IPS-20b (cell line): ENCODE data around the gene STK39.

Source experiments
- H3K27ac ChIP-seq: one replicate; pipeline ENCODE4 v1.5.1; 2013; ENCODE audit warnings: low read length
- H3K27me3 ChIP-seq: 2 replicates; pipeline ENCODE4 v1.6.1; 2013; ENCODE audit warnings: mild to moderate bottlenecking, low read length, inconsistent platforms; ENCODE audit not compliant: insufficient read depth
- H3K36me3 ChIP-seq: 2 replicates; pipeline ENCODE4 v1.6.1; 2013; ENCODE audit warnings: low read depth, mild to moderate bottlenecking, inconsistent platforms, low read length, moderate library complexity; ENCODE audit not compliant: insufficient read depth
- H3K4me1 ChIP-seq: 2 replicates; pipeline ENCODE4 v1.6.1; 2013; ENCODE audit warnings: mild to moderate bottlenecking, control low read depth, inconsistent platforms, low read length, moderate library complexity; ENCODE audit not compliant: insufficient read depth
- H3K4me3 ChIP-seq: 2 replicates; pipeline ENCODE4 v1.5.1; 2013; ENCODE audit warnings: mild to moderate bottlenecking, low read length, inconsistent platforms
- H3K9ac ChIP-seq: 2 replicates; pipeline ENCODE4 v1.6.1; 2013; ENCODE audit warnings: low read depth, mild to moderate bottlenecking, inconsistent platforms, low read length, moderate library complexity
- H3K9me3 ChIP-seq: 2 replicates; pipeline ENCODE4 v1.6.1; 2013; ENCODE audit warnings: mild to moderate bottlenecking, low read depth, low read length, inconsistent platforms; ENCODE audit not compliant: insufficient read depth

STK39 gene

GRCh38 chr2:168114040-168114439 is 133.4 kb downstream of the STK39 start:
- H3K4me1 ChIP-seq = peaks cover 14% of the 10 kb centered on the region; the same call in 1 of the 2 replicates
- no peaks in the 10 kb centered on the region for H3K27me3 ChIP-seq
- no peak overlapping the region for H3K4me3 ChIP-seq
- H3K36me3 ChIP-seq = no peaks in the 10 kb centered on the region
- no peak overlapping the region for H3K9ac ChIP-seq
- no peak overlapping the region for H3K27ac ChIP-seq
- H3K9me3 ChIP-seq = no peaks in the 10 kb centered on the region

GRCh38 chr2:168107322-168107721 is 140.1 kb downstream of the STK39 start:
- Histone ChIP-seq H3K27ac (no peak overlapping the region), H3K9me3 (no peaks in the 10 kb centered on the region), H3K9ac (no peak overlapping the region), H3K36me3 (no peaks in the 10 kb centered on the region), H3K4me1 (no peaks in the 10 kb centered on the region), H3K4me3 (no peak overlapping the region), H3K27me3 (no peaks in the 10 kb centered on the region)

GRCh38 chr2:168105127-168105683 is 142.2 kb downstream of the STK39 start:
- Histone ChIP-seq H3K9me3 (no peaks in the 10 kb centered on the region), H3K27ac (no peak overlapping the region), H3K9ac (no peak overlapping the region), H3K36me3 (no peaks in the 10 kb centered on the region), H3K27me3 (no peaks in the 10 kb centered on the region), H3K4me3 (no peak overlapping the region), H3K4me1 (no peaks in the 10 kb centered on the region)

- Histone ChIP-seq H3K4me1 (no peaks in the 10 kb centered on the region), H3K27ac (no peak overlapping the region), H3K27me3 (no peaks in the 10 kb centered on the region), H3K4me3 (no peak overlapping the region), H3K36me3 (no peaks in the 10 kb centered on the region), H3K9ac (no peak overlapping the region), H3K9me3 (no peaks in the 10 kb centered on the region)
Observed at GRCh38 chr2:168097431-168097830, 150.0 kb downstream of the STK39 start.

DNA sequence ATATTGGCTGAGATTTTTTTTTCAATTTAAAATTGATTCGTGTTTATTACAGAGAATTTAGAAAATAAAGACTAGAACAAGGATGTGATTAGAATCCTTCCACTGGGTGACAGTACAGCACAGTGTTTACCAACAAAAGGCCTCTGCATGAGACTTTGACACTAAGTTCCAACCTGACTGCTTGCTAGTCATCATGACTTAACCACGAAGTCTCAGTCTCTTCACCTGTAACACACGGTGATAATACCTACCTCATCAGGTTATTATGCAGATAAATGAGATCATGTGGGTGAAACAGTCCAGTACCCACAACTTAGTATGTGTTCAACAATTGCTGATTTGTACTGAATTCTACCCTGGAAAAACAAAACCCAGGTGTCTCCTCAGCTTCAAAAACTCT is 151.2 kb downstream of the STK39 start:
- H3K27ac ChIP-seq = no peak overlapping the region
- H3K36me3 ChIP-seq = no peaks in the 10 kb centered on the region

GRCh38 chr2:168091986-168092385 is 155.4 kb downstream of the STK39 start:
- no peaks in the 10 kb centered on the region for H3K9me3 ChIP-seq
- H3K27ac ChIP-seq = no peak overlapping the region
- H3K9ac ChIP-seq = no peak overlapping the region
- H3K27me3 ChIP-seq = no peaks in the 10 kb centered on the region
- no peaks in the 10 kb centered on the region for H3K36me3 ChIP-seq
- H3K4me1 ChIP-seq = no peaks in the 10 kb centered on the region
- H3K4me3 ChIP-seq = no peak overlapping the region

More for the DNA sequence above, 151.2 kb downstream of the STK39 start:
- Histone ChIP-seq H3K9me3 (no peaks in the 10 kb centered on the region), H3K27me3 (no peaks in the 10 kb centered on the region), H3K4me1 (no peaks in the 10 kb centered on the region), H3K9ac (no peak overlapping the region), H3K4me3 (no peak overlapping the region)

GRCh38 chr2:168090366-168091135 is 156.8 kb downstream of the STK39 start:
- no peak overlapping the region for H3K4me3 ChIP-seq
- H3K27me3 ChIP-seq = no peaks in the 10 kb centered on the region
- no peak overlapping the region for H3K27ac ChIP-seq
- no peaks in the 10 kb centered on the region for H3K9me3 ChIP-seq
- no peaks in the 10 kb centered on the region for H3K36me3 ChIP-seq
- no peak overlapping the region for H3K9ac ChIP-seq
- no peaks in the 10 kb centered on the region for H3K4me1 ChIP-seq

DNA sequence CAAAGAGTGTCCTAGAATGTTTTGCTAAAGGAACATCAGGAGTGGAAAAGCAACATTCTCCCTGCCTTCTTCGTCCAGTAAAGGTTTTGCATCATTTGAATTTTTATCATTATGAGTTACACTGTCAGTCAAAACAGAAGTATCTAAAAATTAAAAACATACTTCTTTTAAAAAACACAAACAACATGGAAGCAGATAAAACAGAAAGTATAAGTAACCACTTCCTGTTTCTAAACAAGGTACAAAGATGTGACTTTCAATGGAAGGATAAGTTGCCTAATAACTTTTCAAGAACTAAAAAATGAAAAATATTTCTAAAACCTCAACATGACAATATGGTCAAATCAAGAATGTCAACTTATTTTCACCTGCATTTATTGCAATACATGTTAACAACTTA is 158.2 kb downstream of the STK39 start:
- no peaks in the 10 kb centered on the region for H3K27me3 ChIP-seq

DNA sequence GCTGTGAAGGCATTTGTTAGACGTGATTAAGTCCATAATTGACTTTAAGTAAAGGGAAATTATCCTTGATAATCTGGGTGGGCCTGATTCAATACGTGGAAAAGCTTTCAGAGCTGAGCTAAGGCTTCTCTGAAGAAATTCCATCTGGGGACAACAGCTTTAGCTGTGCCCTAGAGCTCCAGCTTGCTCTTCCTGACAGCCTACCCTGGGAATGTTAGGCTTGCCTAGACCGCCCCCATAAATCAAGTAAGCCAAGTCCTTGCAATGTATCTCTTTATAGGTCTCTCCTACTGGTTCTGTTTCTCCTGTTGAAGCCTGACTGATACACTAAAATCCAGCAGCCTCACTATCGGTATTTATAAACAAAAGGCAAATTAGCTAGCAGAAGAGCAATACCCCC is 160.0 kb downstream of the STK39 start:
- Histone ChIP-seq H3K27ac (no peak overlapping the region), H3K27me3 (no peaks in the 10 kb centered on the region), H3K9ac (no peak overlapping the region), H3K36me3 (no peaks in the 10 kb centered on the region), H3K9me3 (no peaks in the 10 kb centered on the region), H3K4me1 (no peaks in the 10 kb centered on the region), H3K4me3 (no peak overlapping the region)

More for the DNA sequence above, 158.2 kb downstream of the STK39 start:
- H3K4me3 ChIP-seq = no peak overlapping the region
- no peak overlapping the region for H3K27ac ChIP-seq
- H3K4me1 ChIP-seq = no peaks in the 10 kb centered on the region
- no peak overlapping the region for H3K9ac ChIP-seq
- H3K36me3 ChIP-seq = no peaks in the 10 kb centered on the region
- no peaks in the 10 kb centered on the region for H3K9me3 ChIP-seq

DNA sequence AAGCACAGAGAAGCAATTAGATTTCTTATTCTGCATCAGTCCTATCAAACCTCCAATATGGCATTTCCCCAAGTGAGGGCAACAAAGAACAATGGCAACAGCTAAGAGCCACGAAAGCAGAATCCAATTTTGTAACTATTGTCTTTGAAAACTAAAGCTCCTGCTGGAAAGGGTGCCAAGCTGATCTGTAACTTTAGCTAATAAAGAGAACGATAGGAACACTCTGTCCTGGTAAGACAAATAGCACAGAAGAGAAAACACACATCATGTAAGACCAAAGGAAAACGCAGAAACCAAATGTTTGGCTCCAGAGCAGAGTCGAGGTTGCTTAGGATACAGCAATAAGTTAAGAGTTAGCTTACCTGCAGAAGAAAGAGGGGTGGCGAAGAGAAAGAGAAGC is 160.5 kb downstream of the STK39 start:
- Histone ChIP-seq H3K27ac (no peak overlapping the region), H3K27me3 (no peaks in the 10 kb centered on the region), H3K9me3 (no peaks in the 10 kb centered on the region), H3K36me3 (no peaks in the 10 kb centered on the region), H3K4me3 (no peak overlapping the region), H3K9ac (no peak overlapping the region), H3K4me1 (no peaks in the 10 kb centered on the region)

- no peak overlapping the region for H3K9ac ChIP-seq
- H3K36me3 ChIP-seq = no peaks in the 10 kb centered on the region
- no peaks in the 10 kb centered on the region for H3K9me3 ChIP-seq
- no peaks in the 10 kb centered on the region for H3K27me3 ChIP-seq
- no peaks in the 10 kb centered on the region for H3K4me1 ChIP-seq
- H3K4me3 ChIP-seq = no peak overlapping the region
- no peak overlapping the region for H3K27ac ChIP-seq
Observed at GRCh38 chr2:168085801-168086361, 161.5 kb downstream of the STK39 start.

GRCh38 chr2:168084288-168084687 is 163.1 kb downstream of the STK39 start:
- Histone ChIP-seq H3K9me3 (no peaks in the 10 kb centered on the region), H3K4me1 (no peaks in the 10 kb centered on the region), H3K27ac (no peak overlapping the region), H3K9ac (no peak overlapping the region), H3K27me3 (no peaks in the 10 kb centered on the region), H3K4me3 (no peak overlapping the region), H3K36me3 (no peaks in the 10 kb centered on the region)
